Inferior parietal cortex (tissue), 1 donor: Measurements from ENCODE around the gene VPREB1.
A peak's percentile ranks its signal among the peaks of the same experiment; 100 is the strongest.
"Not testable (repeated sequence)": the region's sequence is repeated elsewhere in the genome, so short reads cannot be mapped to it uniquely, and the experiment has no call there.

Experiments
- DNase-seq: peaks from one replicate; pipeline ENCODE4 v3.0.0-alpha.2; 2016; ENCODE audit errors: extremely low spot score

VPREB1 gene

GRCh38 chr22:22214819-22215329, 29.7 kb upstream of the VPREB1 start:
- no peak for DNase-seq

GRCh38 chr22:22215659-22216449, 28.7 kb upstream of the VPREB1 start:
- no peak for DNase-seq

GRCh38 chr22:22216450-22216959, 28.1 kb upstream of the VPREB1 start:
- no peak for DNase-seq

- DNase-seq, result no peak
Observed at GRCh38 chr22:22218302-22218701, 26.3 kb upstream of the VPREB1 start.

- DNase-seq, result no peak
Observed at GRCh38 chr22:22219140-22219996, 25.2 kb upstream of the VPREB1 start.

GRCh38 chr22:22221043-22221442, 23.5 kb upstream of the VPREB1 start:
- DNase-seq, result not testable (repeated sequence)

GRCh38 chr22:22226448-22227187, 18.0 kb upstream of the VPREB1 start:
- no peak for DNase-seq

- no peak for DNase-seq
Observed at GRCh38 chr22:22228421-22228820, 16.2 kb upstream of the VPREB1 start.

- no peak for DNase-seq
Observed at GRCh38 chr22:22228921-22229320, 15.7 kb upstream of the VPREB1 start.

GRCh38 chr22:22229683-22230420, 14.7 kb upstream of the VPREB1 start:
- no peak for DNase-seq

- no peak for DNase-seq
Observed at GRCh38 chr22:22230438-22230837, 14.1 kb upstream of the VPREB1 start.

- no peak for DNase-seq
Observed at GRCh38 chr22:22233081-22233480, 11.5 kb upstream of the VPREB1 start.

- DNase-seq, result peak; percentile 14
Observed at GRCh38 chr22:22235558-22235957, 9.0 kb upstream of the VPREB1 start.

GRCh38 chr22:22237521-22237920, 7.1 kb upstream of the VPREB1 start:
- no peak for DNase-seq

- DNase-seq, result no peak
Observed at GRCh38 chr22:22239311-22239939, 5.2 kb upstream of the VPREB1 start.

- no peak for DNase-seq
Observed at GRCh38 chr22:22241554-22241898, 3.1 kb upstream of the VPREB1 start.

- DNase-seq, result no peak
Observed at GRCh38 chr22:22242488-22242887, 2.1 kb upstream of the VPREB1 start.

GRCh38 chr22:22243033-22243680, 1.4 kb upstream of the VPREB1 start:
- no peak for DNase-seq

- no peak for DNase-seq
Observed at GRCh38 chr22:22245256-22245909, 797 bp downstream of the VPREB1 start.
